K562 (cell line): ENCODE data around the gene ABAT.

Experiments
- CAMTA2 ChIP-seq: fragments of 250-450 bp; sonication (Bioruptor Pico); conservative IDR thresholded peaks from 2 replicates; pipeline ENCODE4 v1.5.1; 2022
- EGR1 ChIP-seq: fragments of 450-650 bp; conservative IDR thresholded peaks from 2 replicates; pipeline ENCODE4 v1.6.1; 2017; ENCODE audit warnings: mild to moderate bottlenecking
- FOXP4 ChIP-seq: sonication (generic); formaldehyde crosslinking; IDR thresholded peaks from 2 replicates; pipeline ENCODE4 v1.8.0; 2022; ENCODE audit warnings: mild to moderate bottlenecking, missing genetic modification reagents, borderline replicate concordance
- GTF2F1 ChIP-seq: IDR thresholded peaks from 2 replicates; pipeline ENCODE4 v1.6.1; 2011; ENCODE audit warnings: low read depth, low read length, improper control_type of control experiment
- MAX ChIP-seq: sonication (generic); formaldehyde crosslinking; IDR thresholded peaks from 2 replicates; pipeline ENCODE4 v1.9.0; 2022; ENCODE audit warnings: mild to moderate bottlenecking, missing genetic modification reagents
- PHF8 ChIP-seq: fragments of 200-600 bp; sonication (generic); IDR thresholded peaks from 2 replicates; pipeline ENCODE4 v1.6.1; 2012; ENCODE audit warnings: mixed run types, mild to moderate bottlenecking, inconsistent platforms, low read length, moderate library complexity, borderline replicate concordance
- RCOR1 ChIP-seq, 2 experiments: IDR thresholded peaks; 2 replicates each; pipeline ENCODE4 v1.6.1; 2012; ENCODE audit warnings: low read depth in 2 of 2, low read length in 2 of 2, borderline replicate concordance in 1 of 2, improper control_type of control experiment in 1 of 2
- TFE3 ChIP-seq: fragments of 450-650 bp; formaldehyde crosslinking; IDR thresholded peaks from 2 replicates; pipeline ENCODE4 v1.4.0; 2020; ENCODE audit warnings: mild to moderate bottlenecking, mixed read lengths
- ZBTB26 ChIP-seq: fragments of 450-650 bp; formaldehyde crosslinking; IDR thresholded peaks from 2 replicates; pipeline ENCODE4 v1.4.0; 2022; ENCODE audit warnings: missing genetic modification characterization

- TF ChIP-seq PHF8 (no peak), FOXP4 (CRISPR knock-in tag) (no peak), GTF2F1 (no peak), MAX (CRISPR knock-in tag) (no peak), EGR1 (no peak), ZBTB26 (no peak), CAMTA2 (CRISPR knock-in tag) (no peak), TFE3 (CRISPR knock-in tag) (no peak), RCOR1 (IDR thresholded peaks at IDR 0.05; ENCODE audit: borderline replicate concordance in 1 of 2, low read depth in 2 of 2, low read length in 2 of 2) (no peak)
These were observed 9.2 kb downstream of the ABAT start for GRCh38 chr16:8683640-8684039.
